ENCODE measurements around the gene TSPAN9. TPM values are rescaled to one million over a fixed set of nuclear protein-coding genes. Genes with fewer than 3 reads are reported as not detected.

TSPAN9 gene
- total RNA-seq, 1 donor from 2014 or later, result 5.0 TPM

- DNase-seq (ENCODE audit: low read depth) (no peak), FAIRE-seq (no peak)
- peaks cover 1% of the 10 kb centered on the region for H3K27me3 ChIP-seq (ENCODE audit: control insufficient read depth, insufficient read depth, low read length)
Observed at GRCh38 chr12:3326850-3327780, 249.9 kb downstream of the TSPAN9 start.

GRCh38 chr12:3328081-3328480 lies 250.9 kb downstream of the TSPAN9 start:
- Histone ChIP-seq H3K4me3 (ENCODE audit: low read depth, low read length) (no peak overlapping the region), H3K36me3 (ENCODE audit: control insufficient read depth, insufficient read depth, low read length) (no peaks in the 10 kb centered on the region), H3K27me3 (ENCODE audit: control insufficient read depth, insufficient read depth, low read length) (peaks cover 1% of the 10 kb centered on the region)
- TF ChIP-seq, protein P1, sequence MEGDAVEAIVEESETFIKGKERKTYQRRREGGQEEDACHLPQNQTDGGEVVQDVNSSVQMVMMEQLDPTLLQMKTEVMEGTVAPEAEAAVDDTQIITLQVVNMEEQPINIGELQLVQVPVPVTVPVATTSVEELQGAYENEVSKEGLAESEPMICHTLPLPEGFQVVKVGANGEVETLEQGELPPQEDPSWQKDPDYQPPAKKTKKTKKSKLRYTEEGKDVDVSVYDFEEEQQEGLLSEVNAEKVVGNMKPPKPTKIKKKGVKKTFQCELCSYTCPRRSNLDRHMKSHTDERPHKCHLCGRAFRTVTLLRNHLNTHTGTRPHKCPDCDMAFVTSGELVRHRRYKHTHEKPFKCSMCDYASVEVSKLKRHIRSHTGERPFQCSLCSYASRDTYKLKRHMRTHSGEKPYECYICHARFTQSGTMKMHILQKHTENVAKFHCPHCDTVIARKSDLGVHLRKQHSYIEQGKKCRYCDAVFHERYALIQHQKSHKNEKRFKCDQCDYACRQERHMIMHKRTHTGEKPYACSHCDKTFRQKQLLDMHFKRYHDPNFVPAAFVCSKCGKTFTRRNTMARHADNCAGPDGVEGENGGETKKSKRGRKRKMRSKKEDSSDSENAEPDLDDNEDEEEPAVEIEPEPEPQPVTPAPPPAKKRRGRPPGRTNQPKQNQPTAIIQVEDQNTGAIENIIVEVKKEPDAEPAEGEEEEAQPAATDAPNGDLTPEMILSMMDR (IDR thresholded peaks at IDR 0.05; ENCODE audit: insufficient read depth, low read length, severe bottlenecking), result no peak
- FAIRE-seq (peak; percentile 73), DNase-seq (ENCODE audit: low read depth) (no peak)

More at GRCh38 chr12:3326850-3327780, 249.9 kb downstream of the TSPAN9 start:
- H3K36me3 ChIP-seq (ENCODE audit: control insufficient read depth, insufficient read depth, low read length), result no peaks in the 10 kb centered on the region
- TF ChIP-seq, protein P1 (IDR thresholded peaks at IDR 0.05; ENCODE audit: insufficient read depth, low read length, severe bottlenecking), result no peak
- no peak overlapping the region for H3K4me3 ChIP-seq (ENCODE audit: low read depth, low read length)

DNA sequence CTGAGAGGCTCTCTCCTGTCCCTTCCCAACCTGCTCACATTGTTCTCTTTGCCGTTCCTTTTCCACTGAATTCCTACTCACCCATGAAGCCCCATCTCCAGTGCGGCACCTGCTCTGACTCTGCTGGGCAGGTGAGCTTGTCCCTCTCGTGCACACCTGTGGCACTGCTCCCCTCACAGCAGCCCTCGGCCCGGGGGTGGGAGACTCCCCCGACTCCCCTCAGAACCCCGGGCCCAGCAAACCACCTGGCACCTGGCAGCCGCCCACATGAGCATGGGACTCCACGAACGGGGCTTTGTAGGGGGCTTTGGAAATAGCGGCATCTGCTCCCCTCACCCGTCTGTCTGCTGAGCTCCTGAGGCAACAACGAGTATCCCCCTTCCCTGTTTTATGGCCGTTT lies 251.4 kb downstream of the TSPAN9 start:
- Histone ChIP-seq H3K27me3 (ENCODE audit: control insufficient read depth, insufficient read depth, low read length) (peaks cover 1% of the 10 kb centered on the region), H3K4me3 (ENCODE audit: low read depth, low read length) (no peak overlapping the region), H3K36me3 (ENCODE audit: control insufficient read depth, insufficient read depth, low read length) (no peaks in the 10 kb centered on the region)
- TF ChIP-seq, protein P1 (IDR thresholded peaks at IDR 0.05; ENCODE audit: insufficient read depth, low read length, severe bottlenecking), result no peak
- DNase-seq (ENCODE audit: low read depth) (no peak), FAIRE-seq (no peak)

GRCh38 chr12:3329361-3329760 lies 252.2 kb downstream of the TSPAN9 start:
- TF ChIP-seq, protein P1 (IDR thresholded peaks at IDR 0.05; ENCODE audit: insufficient read depth, low read length, severe bottlenecking), result no peak
- peaks cover 1% of the 10 kb centered on the region for H3K27me3 ChIP-seq (ENCODE audit: control insufficient read depth, insufficient read depth, low read length)

DNA sequence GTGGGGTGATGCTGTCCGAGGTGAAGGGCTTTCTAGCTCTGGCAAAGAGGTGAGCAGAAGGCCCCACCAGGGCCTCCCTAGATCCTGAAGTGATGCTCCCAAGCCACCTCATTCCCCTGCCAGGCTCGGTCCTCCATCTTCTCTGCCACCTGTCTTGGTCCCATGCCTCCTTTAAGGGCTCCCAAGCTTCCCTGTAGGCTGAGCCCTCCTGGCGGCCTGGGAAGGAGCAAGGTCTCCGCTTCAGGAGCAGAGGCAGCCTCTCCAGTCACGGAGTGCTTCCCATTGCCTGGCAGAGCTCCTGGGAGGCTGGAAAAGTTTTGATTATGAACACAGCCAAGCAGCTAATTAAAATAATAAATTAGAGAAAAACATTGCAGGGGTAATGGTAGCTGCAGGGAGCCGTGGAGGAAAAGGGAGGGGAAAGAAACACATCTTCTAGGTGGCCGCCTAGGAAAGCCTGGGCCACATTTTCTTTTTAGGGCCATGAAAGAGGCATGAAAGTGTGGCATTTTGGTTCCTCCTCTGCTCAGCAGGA lies 253.9 kb downstream of the TSPAN9 start:
- no peak for DNase-seq (ENCODE audit: low read depth)
- TF ChIP-seq, protein P1 (IDR thresholded peaks at IDR 0.05; ENCODE audit: insufficient read depth, low read length, severe bottlenecking), result no peak
- H3K36me3 ChIP-seq (ENCODE audit: control insufficient read depth, insufficient read depth, low read length), result no peaks in the 10 kb centered on the region
- no peak for FAIRE-seq
- H3K27me3 ChIP-seq (ENCODE audit: control insufficient read depth, insufficient read depth, low read length), result peaks cover 1% of the 10 kb centered on the region
- no peak overlapping the region for H3K4me3 ChIP-seq (ENCODE audit: low read depth, low read length)

More at GRCh38 chr12:3329361-3329760, 252.2 kb downstream of the TSPAN9 start:
- FAIRE-seq, result no peak
- DNase-seq (ENCODE audit: low read depth), result no peak
- Histone ChIP-seq H3K4me3 (ENCODE audit: low read depth, low read length) (no peak overlapping the region), H3K36me3 (ENCODE audit: control insufficient read depth, insufficient read depth, low read length) (no peaks in the 10 kb centered on the region)
